ENCODE data around the gene ANKRD11. TPM values are rescaled to one million over a fixed set of nuclear protein-coding genes. Genes with fewer than 3 reads are reported as not detected.

ANKRD11 gene
- total and polyA plus RNA-seq, 2 donors (not counting 3 experiments of a cell fraction or from before 2014, with no cell fraction given), result 55.8 to 191 TPM

DNA sequence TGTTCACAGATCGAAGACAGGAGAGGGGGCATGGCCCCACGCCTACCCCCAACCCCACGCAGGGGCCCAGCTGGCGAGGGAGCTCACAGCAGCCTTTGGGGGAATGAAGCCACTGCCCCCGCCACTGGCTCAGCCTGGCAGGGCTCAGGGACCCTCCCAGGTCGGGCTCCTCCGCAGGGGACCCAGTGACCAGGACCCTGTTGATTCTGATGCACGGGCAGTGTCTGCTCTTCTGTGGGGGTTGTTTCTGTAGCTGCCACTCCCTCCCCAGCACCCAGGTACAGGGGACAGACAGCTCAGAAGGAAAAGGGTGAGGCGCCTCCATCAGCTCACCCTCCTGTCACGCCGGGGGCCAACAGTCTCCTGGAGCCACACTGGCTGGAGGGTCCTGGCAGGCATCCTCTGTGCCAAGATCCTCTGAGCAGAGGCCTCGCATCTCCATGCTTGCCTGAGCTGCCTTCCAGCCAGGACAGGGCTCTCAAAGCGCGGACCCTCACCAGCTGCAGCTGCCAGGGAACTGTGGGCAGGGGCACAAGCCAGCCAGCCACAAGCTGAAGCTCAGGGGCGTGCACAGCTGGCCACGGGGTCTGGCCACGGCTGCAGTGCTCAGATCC lies 223.7 kb downstream of the ANKRD11 start:
- FAIRE-seq (no peak), DNase-seq (ENCODE audit: low read depth, low spot score) (no peak)
- Histone ChIP-seq H3K36me3 (ENCODE audit: control insufficient read depth in 2 of 2, extremely low read depth in 1 of 2, insufficient read depth in 2 of 2, low read length in 2 of 2) (peaks cover 9 to 34% of the 10 kb centered on the region in 2 experiments), H2AFZ (ENCODE audit: low read depth, low read length) (no peak overlapping the region), H3K4me1 (ENCODE audit: control insufficient read depth, extremely low read depth, insufficient read depth, low read length) (no peaks in the 10 kb centered on the region), H3K9ac (replicated peaks; ENCODE audit: extremely low read depth, insufficient read depth, low read length) (no peak overlapping the region), H4K20me1 (replicated peaks; ENCODE audit: control insufficient read depth, extremely low read depth, insufficient read depth, low read length) (no peaks in the 10 kb centered on the region), H3K9me1 (replicated peaks; ENCODE audit: control insufficient read depth, extremely low read depth, insufficient read depth, low read length) (no peaks in the 10 kb centered on the region), H3K4me2 (ENCODE audit: insufficient read depth, low read length) (no peak overlapping the region), H3K9me3 (replicated peaks; ENCODE audit: control insufficient read depth, insufficient read depth, low read length) (no peaks in the 10 kb centered on the region), H3K4me3 (replicated peaks in 1 of 3; ENCODE audit: insufficient read depth in 1 of 3, low read depth in 1 of 3, low read length in 3 of 3) (no peak overlapping the region), H3K27ac (ENCODE audit: insufficient read depth, low read depth, low read length) (no peak overlapping the region), H3K79me2 (ENCODE audit: control insufficient read depth, insufficient read depth, low read length) (peaks cover 2% of the 10 kb centered on the region), H3K27me3 (ENCODE audit: control insufficient read depth in 2 of 2, insufficient read depth in 2 of 2, low read length in 2 of 2) (no peaks in the 10 kb centered on the region)
- ChIA-PET POLR2A (no interaction called here), CTCF (interaction anchor here (0.6 to 1.3 kb wide), 4 partner anchors 9 to 62 kb away, joined by 3 to 4 read pairs (median 3); no protein-coding TSS in a partner anchor)
- dilution Hi-C loops (cut with MboI; ENCODE audit: extremely low pct_ligation_motif_present, low sequenced_read_pairs), result no loop called here
- no TSS peak for BruUV-seq (replicated peaks)
- no peak for TF ChIP-seq MYC (IDR thresholded peaks at IDR 0.05; ENCODE audit: low read depth, low read length)
- TF ChIP-seq GATA2 (IDR thresholded peaks at IDR 0.05; ENCODE audit: insufficient read depth, insufficient read length, low read depth, low read length), result no peak
- TF ChIP-seq JUN (IDR thresholded peaks at IDR 0.05; ENCODE audit: borderline replicate concordance, insufficient read depth, insufficient read length, low read depth), result no peak
- TF ChIP-seq, protein P1, sequence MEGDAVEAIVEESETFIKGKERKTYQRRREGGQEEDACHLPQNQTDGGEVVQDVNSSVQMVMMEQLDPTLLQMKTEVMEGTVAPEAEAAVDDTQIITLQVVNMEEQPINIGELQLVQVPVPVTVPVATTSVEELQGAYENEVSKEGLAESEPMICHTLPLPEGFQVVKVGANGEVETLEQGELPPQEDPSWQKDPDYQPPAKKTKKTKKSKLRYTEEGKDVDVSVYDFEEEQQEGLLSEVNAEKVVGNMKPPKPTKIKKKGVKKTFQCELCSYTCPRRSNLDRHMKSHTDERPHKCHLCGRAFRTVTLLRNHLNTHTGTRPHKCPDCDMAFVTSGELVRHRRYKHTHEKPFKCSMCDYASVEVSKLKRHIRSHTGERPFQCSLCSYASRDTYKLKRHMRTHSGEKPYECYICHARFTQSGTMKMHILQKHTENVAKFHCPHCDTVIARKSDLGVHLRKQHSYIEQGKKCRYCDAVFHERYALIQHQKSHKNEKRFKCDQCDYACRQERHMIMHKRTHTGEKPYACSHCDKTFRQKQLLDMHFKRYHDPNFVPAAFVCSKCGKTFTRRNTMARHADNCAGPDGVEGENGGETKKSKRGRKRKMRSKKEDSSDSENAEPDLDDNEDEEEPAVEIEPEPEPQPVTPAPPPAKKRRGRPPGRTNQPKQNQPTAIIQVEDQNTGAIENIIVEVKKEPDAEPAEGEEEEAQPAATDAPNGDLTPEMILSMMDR (IDR thresholded peaks at IDR 0.05; ENCODE audit: extremely low read depth in 1 of 2, insufficient read depth in 1 of 2, low read depth in 1 of 2, low read length in 2 of 2), result no peak
- no peak for TF ChIP-seq FOS (IDR thresholded peaks at IDR 0.05; ENCODE audit: borderline replicate concordance, insufficient read depth, low read length)
- TF ChIP-seq POLR2A (IDR thresholded peaks at IDR 0.05; ENCODE audit: low read depth, low read length), result no peak
- TF ChIP-seq POLR2AphosphoS5 (IDR thresholded peaks at IDR 0.05; ENCODE audit: insufficient read depth, low read depth, low read length), result no peak
- no peak for TF ChIP-seq EZH2 (IDR thresholded peaks at IDR 0.05; ENCODE audit: borderline replicate concordance, low read depth, low read length, severe bottlenecking)
- TF ChIP-seq, protein P2, sequence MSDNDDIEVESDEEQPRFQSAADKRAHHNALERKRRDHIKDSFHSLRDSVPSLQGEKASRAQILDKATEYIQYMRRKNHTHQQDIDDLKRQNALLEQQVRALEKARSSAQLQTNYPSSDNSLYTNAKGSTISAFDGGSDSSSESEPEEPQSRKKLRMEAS (IDR thresholded peaks at IDR 0.05; ENCODE audit: insufficient read depth, insufficient read length), result no peak
- intact Hi-C loops (cut with micrococcal nuclease), result no loop called here
